Left ventricle myocardium inferior (tissue), 1 donor: ENCODE measurements around the gene HSDL1. TPM values are rescaled to one million over a fixed set of nuclear protein-coding genes. Genes with fewer than 3 reads are reported as not detected.

ENCODE experiments used
- DNase-seq: peaks from one replicate; pipeline ENCODE4 v3.0.0-alpha.2; 2020
- H3K27ac ChIP-seq: fragments of 200-600 bp; replicated peaks from 2 replicates; pipeline ENCODE4 v1.8.0; 2021
- H3K27me3 ChIP-seq: fragments of 200-600 bp; 2 replicates; pipeline ENCODE4 v1.8.0; 2021; ENCODE audit warnings: low read depth
- H3K36me3 ChIP-seq: fragments of 200-600 bp; 2 replicates; pipeline ENCODE4 v1.8.0; 2021
- H3K4me1 ChIP-seq: fragments of 200-600 bp; 2 replicates; pipeline ENCODE4 v1.8.0; 2021
- H3K4me3 ChIP-seq: fragments of 200-600 bp; 2 replicates; pipeline ENCODE4 v1.8.0; 2021; ENCODE audit warnings: mild to moderate bottlenecking, moderate library complexity
- H3K9me3 ChIP-seq: fragments of 200-600 bp; replicated peaks from 2 replicates; pipeline ENCODE4 v1.8.0; 2021
- intact Hi-C: fragments of 100-400 bp; cut with micrococcal nuclease; formaldehyde crosslinking; loops from one replicate; pipeline ENCODE4 v1.11.0; 2022
- total RNA-seq: library from RNA; stranded (reverse); fragmentation: NEBNext Ultra II Directional; extraction: Animal tissue kit (Norgen Biotek cat#: 25700); gene quantifications from one replicate; pipeline ENCODE4 v1.2.1, GENCODE V29; 2021
- TF ChIP-seq, protein P1 (sequence below): fragments of 200-600 bp; IDR thresholded peaks from 2 replicates; pipeline ENCODE4 v1.8.0; 2021; ENCODE audit warnings: antibody characterized with exemption, mild to moderate bottlenecking, borderline replicate concordance
- donor health status: DM: no; HTN: yes; CAD: no; lungs with severe emphysema.

The HSDL1 gene
- total RNA-seq, 1 donor from 2014 or later, result 23.8 TPM

GRCh38 chr16:84186685-84187437 lies 41.9 kb upstream of the HSDL1 start, which contains the start of gene TAF1C:
Gene TAF1C, minus strand, starts transcription at chr16:84187057. Its CDS starts 2,069 bp downstream, at chr16:84184988.
- TF ChIP-seq, protein P1, sequence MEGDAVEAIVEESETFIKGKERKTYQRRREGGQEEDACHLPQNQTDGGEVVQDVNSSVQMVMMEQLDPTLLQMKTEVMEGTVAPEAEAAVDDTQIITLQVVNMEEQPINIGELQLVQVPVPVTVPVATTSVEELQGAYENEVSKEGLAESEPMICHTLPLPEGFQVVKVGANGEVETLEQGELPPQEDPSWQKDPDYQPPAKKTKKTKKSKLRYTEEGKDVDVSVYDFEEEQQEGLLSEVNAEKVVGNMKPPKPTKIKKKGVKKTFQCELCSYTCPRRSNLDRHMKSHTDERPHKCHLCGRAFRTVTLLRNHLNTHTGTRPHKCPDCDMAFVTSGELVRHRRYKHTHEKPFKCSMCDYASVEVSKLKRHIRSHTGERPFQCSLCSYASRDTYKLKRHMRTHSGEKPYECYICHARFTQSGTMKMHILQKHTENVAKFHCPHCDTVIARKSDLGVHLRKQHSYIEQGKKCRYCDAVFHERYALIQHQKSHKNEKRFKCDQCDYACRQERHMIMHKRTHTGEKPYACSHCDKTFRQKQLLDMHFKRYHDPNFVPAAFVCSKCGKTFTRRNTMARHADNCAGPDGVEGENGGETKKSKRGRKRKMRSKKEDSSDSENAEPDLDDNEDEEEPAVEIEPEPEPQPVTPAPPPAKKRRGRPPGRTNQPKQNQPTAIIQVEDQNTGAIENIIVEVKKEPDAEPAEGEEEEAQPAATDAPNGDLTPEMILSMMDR, result peak; percentile 97
- Histone ChIP-seq H3K9me3 (no peaks in the 10 kb centered on the region), H3K27me3 (no peaks in the 10 kb centered on the region), H3K4me1 (peaks cover 52% of the 10 kb centered on the region), H3K36me3 (peaks cover 19% of the 10 kb centered on the region), H3K27ac (peak within 1 kb of the TSS; percentile 92), H3K4me3 (peak within 1 kb of the TSS; percentile 93)
- intact Hi-C loops, result loop anchor here (10.0 kb wide), 2 partner anchors 102 to 232 kb away; partner anchors contain the start of gene OSGIN1
- DNase-seq, result peak; percentile 93

- Histone ChIP-seq H3K9me3 (no peaks in the 10 kb centered on the region), H3K27me3 (no peaks in the 10 kb centered on the region), H3K4me3 (peak overlapping the region; percentile 93), H3K27ac (peak overlapping the region; percentile 92), H3K4me1 (peaks cover 73% of the 10 kb centered on the region), H3K36me3 (peaks cover 40% of the 10 kb centered on the region)
- TF ChIP-seq, protein P1, result no peak
- intact Hi-C loops, result loop anchor here (10.0 kb wide), 2 partner anchors 100 to 230 kb away; partner anchors contain the start of gene OSGIN1
- peak; percentile 49 for DNase-seq
Observed at GRCh38 chr16:84184775-84185174, 39.8 kb upstream of the HSDL1 start.

- Histone ChIP-seq H3K4me1 (peaks cover 80% of the 10 kb centered on the region), H3K27me3 (no peaks in the 10 kb centered on the region), H3K27ac (peak overlapping the region; percentile 92), H3K36me3 (peaks cover 47% of the 10 kb centered on the region), H3K4me3 (peak overlapping the region; percentile 32), H3K9me3 (no peaks in the 10 kb centered on the region)
- TF ChIP-seq, protein P1, result peak; percentile 57
- intact Hi-C loops, result loop anchor here (10.0 kb wide), 2 partner anchors 99 to 229 kb away; partner anchors contain the start of gene OSGIN1
- no peak for DNase-seq
Observed at GRCh38 chr16:84183911-84184591, 39.1 kb upstream of the HSDL1 start.

- no peak overlapping the region for H3K4me3 ChIP-seq
- intact Hi-C loops, result loop anchor here (10.0 kb wide), 2 partner anchors 99 to 229 kb away; partner anchors contain the start of gene OSGIN1
- no peaks in the 10 kb centered on the region for H3K9me3 ChIP-seq
- H3K4me1 ChIP-seq, result peaks cover 85% of the 10 kb centered on the region
- H3K27ac ChIP-seq, result peak overlapping the region; percentile 92
- H3K36me3 ChIP-seq, result peaks cover 52% of the 10 kb centered on the region
- TF ChIP-seq, protein P1, result no peak
- no peak for DNase-seq
- H3K27me3 ChIP-seq, result no peaks in the 10 kb centered on the region
Observed at GRCh38 chr16:84183572-84183875, 38.5 kb upstream of the HSDL1 start.

- TF ChIP-seq, protein P1, result no peak
- no peak for DNase-seq
- intact Hi-C loops, result loop anchor here (10.0 kb wide), 2 partner anchors 98 to 228 kb away; partner anchors contain the start of gene OSGIN1
- no peak overlapping the region for H3K4me3 ChIP-seq
- peak overlapping the region; percentile 92 for H3K27ac ChIP-seq
- peaks cover 91% of the 10 kb centered on the region for H3K4me1 ChIP-seq
- no peaks in the 10 kb centered on the region for H3K27me3 ChIP-seq
- peaks cover 58% of the 10 kb centered on the region for H3K36me3 ChIP-seq
- no peaks in the 10 kb centered on the region for H3K9me3 ChIP-seq
Observed at GRCh38 chr16:84182680-84183571, 37.9 kb upstream of the HSDL1 start.
